Spleen (tissue), 11 donors: ENCODE measurements around the gene ATXN1. TPM values are rescaled to one million over a fixed set of nuclear protein-coding genes. Genes with fewer than 3 reads are reported as not detected.
"Not testable (repeated sequence)": the region's sequence is repeated elsewhere in the genome, so short reads cannot be mapped to it uniquely, and the experiment has no call there.

Experiments used
- DNase-seq: peaks from one replicate; pipeline ENCODE4 v3.0.0-alpha.2; 2020
- H3K27ac ChIP-seq, 8 donors: fragments of 200-600 bp; sonication (generic) in 7 of 8; 1 replicate in 4 of 8; 2 replicates in 4 of 8; pipeline versions ENCODE4 v1.5.0 to v1.8.0; 2016 to 2021; ENCODE audit warnings: inconsistent platforms in 4 of 8, mild to moderate bottlenecking in 4 of 8, moderate library complexity in 1 of 8
- H3K27me3 ChIP-seq, 7 donors: fragments of 200-600 bp; sonication (generic) in 6 of 7; replicated peaks in 1 of 7; 1 replicate in 4 of 7; 2 replicates in 3 of 7; pipeline versions ENCODE4 v1.5.0 to v1.8.0; 2016 to 2021; ENCODE audit warnings: inconsistent platforms in 3 of 7, mild to moderate bottlenecking in 1 of 7
- H3K36me3 ChIP-seq, 6 donors: fragments of 200-600 bp; sonication (generic) in 5 of 6; 1 replicate in 4 of 6; 2 replicates in 2 of 6; pipeline versions ENCODE4 v1.5.0 to v1.8.0; 2016 to 2021; ENCODE audit warnings: inconsistent platforms in 2 of 6
- H3K4me1 ChIP-seq, 6 donors: fragments of 200-600 bp; sonication (generic) in 5 of 6; 1 replicate in 3 of 6; 2 replicates in 3 of 6; pipeline versions ENCODE4 v1.5.0 to v1.8.0; 2016 to 2021; ENCODE audit warnings: inconsistent platforms in 3 of 6
- H3K4me3 ChIP-seq, 8 donors: fragments of 200-600 bp; sonication (generic) in 7 of 8; 1 replicate in 4 of 8; 2 replicates in 4 of 8; pipeline versions ENCODE4 v1.5.0 to v1.8.0; 2016 to 2021; ENCODE audit warnings: inconsistent platforms in 4 of 8, mild to moderate bottlenecking in 4 of 8, moderate library complexity in 2 of 8
- H3K9me3 ChIP-seq, 8 donors: fragments of 200-600 bp; sonication (generic) in 7 of 8; 1 replicate in 4 of 8; 2 replicates in 4 of 8; pipeline versions ENCODE4 v1.5.0 to v1.8.0; 2016 to 2021; ENCODE audit warnings: inconsistent platforms in 4 of 8
- CTCF ChIP-seq, 11 experiments: fragments of 200-600 bp in 7 of 11; fragments of 450-650 bp in 4 of 11; sonication (generic) in 4 of 11; IDR thresholded peaks in 8 of 11; conservative IDR thresholded peaks in 3 of 11; 1 replicate in 7 of 11; 2 replicates in 4 of 11; pipeline versions ENCODE4 v1.4.0 to v1.8.0; 2016 to 2021; ENCODE audit warnings: antibody characterized with exemption in 11 of 11, inconsistent platforms in 4 of 11, mild to moderate bottlenecking in 1 of 11
- POLR2A ChIP-seq, 3 donors: fragments of 450-650 bp; IDR thresholded peaks; one replicate each; pipeline ENCODE4 v1.5.1; 2017; ENCODE audit warnings: antibody characterized with exemption in 3 of 3, mild to moderate bottlenecking in 1 of 3
- POLR2AphosphoS5 ChIP-seq, 3 donors: sonication (generic); formaldehyde crosslinking; IDR thresholded peaks; one replicate each; pipeline ENCODE4 v1.5.1; 2017; ENCODE audit warnings: antibody characterized with exemption in 3 of 3
- WGBS, 5 donors: extraction: QIAGEN DNeasy Blood & Tissue Kit in 3 of 5; methylation state at CpG; one replicate each; pipeline versions ENCODE4 v1.1.5 to v1.1.7; 2013 to 2018; 5-methylcytosine and 5-hydroxymethylcytosine counted together
- intact Hi-C: fragments of 100-400 bp; cut with DNase I; formaldehyde crosslinking; loops from one replicate; pipeline ENCODE4 v1.15.0; 2023; ENCODE audit warnings: low total_unique reads
- polyA plus RNA-seq, 3 donors: library from polyadenylated mRNA; stranded (reverse); fragments of 200-250 nt; gene quantifications; one replicate each; pipeline ENCODE4 v1.2.1, GENCODE V29; 2013
- total RNA-seq, 7 donors: library from RNA; depleted of rRNA in 3 of 7; stranded (reverse); fragments of >200 nt in 3 of 7; fragmentation: NEBNext Ultra II Directional in 4 of 7; extraction: Animal tissue kit (Norgen Biotek cat#: 25700) in 4 of 7; gene quantifications; one replicate each; pipeline versions ENCODE4 v1.1.0 to v1.2.1, GENCODE V29; 2016 to 2021
- donor health status: healthy with polysubstance abuse.
- donor health status: DM: no; HTN: no; CAD: no; lungs with moderate emphysema.
- donor health status: DM: no; HTN: no; CAD: no.
- donor health status: Bipolar disorder and iron deficiency.
- donor health status: healthy.
- donor health status: DM: no; HTN: no; CAD: no.
- donor health status: DM: yes; HTN: yes; CAD: no.

The ATXN1 gene
- total and polyA plus RNA-seq, 10 donors: 3.5 to 123 (median 73.9) TPM

- no peaks in the 10 kb centered on the region for H3K4me1 ChIP-seq
- no peaks in the 10 kb centered on the region for H3K27me3 ChIP-seq
- DNase-seq: no peak
- WGBS, 5 donors: 88 to 100% (median 92%) methylated on average over 1 to 2 of the region's 2 CpGs
- no peaks in the 10 kb centered on the region for H3K9me3 ChIP-seq
- no peak overlapping the region for H3K4me3 ChIP-seq
- no peak overlapping the region for H3K27ac ChIP-seq
- TF ChIP-seq CTCF (IDR thresholded peaks at IDR 0.05 in 8 of 11, conservative IDR thresholded peaks at IDR 0.05 in 3 of 11): no peak
- TF ChIP-seq POLR2A (IDR thresholded peaks at IDR 0.05): no peak
- no peak for TF ChIP-seq POLR2AphosphoS5 (IDR thresholded peaks at IDR 0.05)
- no peaks in the 10 kb centered on the region for H3K36me3 ChIP-seq
- intact Hi-C loops: no loop called here
Observed at GRCh38 chr6:16264785-16265184, 496.5 kb downstream of the ATXN1 start.

- H3K27ac ChIP-seq, H3K9me3 ChIP-seq, H3K36me3 ChIP-seq, intact Hi-C loops, DNase-seq, H3K4me1 ChIP-seq, H3K4me3 ChIP-seq, H3K27me3 ChIP-seq: not testable (repeated sequence)
- WGBS, 5 donors: 84 to 94% (median 87%) methylated on average over 13 of the region's 13 CpGs
Observed at GRCh38 chr6:16263464-16264099, 497.7 kb downstream of the ATXN1 start.

DNA sequence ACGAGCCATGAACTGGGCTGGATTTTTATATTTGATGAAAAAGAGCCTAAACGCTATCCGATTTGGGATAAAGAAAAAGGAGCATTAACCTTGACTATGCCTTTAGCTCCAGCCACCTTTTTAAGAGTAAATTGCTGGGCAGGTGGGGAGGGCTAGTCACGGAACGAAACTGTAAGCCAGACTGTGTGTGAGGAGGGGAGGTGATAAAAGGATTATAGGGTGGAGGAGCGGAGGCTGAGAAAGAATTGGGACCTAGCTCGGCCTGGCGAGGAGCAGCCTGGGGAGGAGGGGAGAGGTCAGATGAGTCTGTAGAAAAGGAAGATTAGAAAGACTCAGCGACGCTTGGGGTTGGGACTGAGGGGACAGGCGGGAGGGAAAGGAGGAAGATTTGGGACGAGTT lies 498.5 kb downstream of the ATXN1 start:
- 85 to 93% (median 93%) methylated on average over 10 to 12 of the region's 12 CpGs for WGBS, 5 donors
- intact Hi-C loops, H3K36me3 ChIP-seq, DNase-seq, H3K4me3 ChIP-seq, H3K9me3 ChIP-seq, H3K27me3 ChIP-seq, H3K4me1 ChIP-seq, H3K27ac ChIP-seq: not testable (repeated sequence)

DNA sequence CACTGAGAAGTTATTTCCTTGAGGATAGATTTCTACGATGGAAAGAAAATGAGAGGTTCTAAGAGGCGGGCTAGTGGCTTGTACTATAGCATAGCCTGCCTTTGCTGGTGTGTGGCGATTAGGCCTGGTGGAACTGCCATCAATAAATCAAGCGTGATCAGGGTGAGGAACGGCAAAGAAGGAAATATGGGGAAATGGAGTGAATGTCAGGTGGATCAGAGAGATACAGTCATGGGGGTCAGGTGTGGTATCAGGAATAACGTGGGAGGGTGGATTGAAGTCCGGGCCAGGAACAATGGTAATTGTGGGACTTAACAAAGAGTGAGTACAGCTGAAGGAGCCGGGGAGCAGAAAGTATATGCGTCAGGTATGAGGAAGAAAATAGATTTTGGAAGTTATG lies 500.7 kb downstream of the ATXN1 start:
- intact Hi-C loops, H3K27me3 ChIP-seq, DNase-seq, H3K27ac ChIP-seq, H3K4me3 ChIP-seq, H3K9me3 ChIP-seq, H3K4me1 ChIP-seq, H3K36me3 ChIP-seq: not testable (repeated sequence)
- 81 to 90% (median 82%) methylated on average over 6 to 9 of the region's 9 CpGs for WGBS, 5 donors

DNA sequence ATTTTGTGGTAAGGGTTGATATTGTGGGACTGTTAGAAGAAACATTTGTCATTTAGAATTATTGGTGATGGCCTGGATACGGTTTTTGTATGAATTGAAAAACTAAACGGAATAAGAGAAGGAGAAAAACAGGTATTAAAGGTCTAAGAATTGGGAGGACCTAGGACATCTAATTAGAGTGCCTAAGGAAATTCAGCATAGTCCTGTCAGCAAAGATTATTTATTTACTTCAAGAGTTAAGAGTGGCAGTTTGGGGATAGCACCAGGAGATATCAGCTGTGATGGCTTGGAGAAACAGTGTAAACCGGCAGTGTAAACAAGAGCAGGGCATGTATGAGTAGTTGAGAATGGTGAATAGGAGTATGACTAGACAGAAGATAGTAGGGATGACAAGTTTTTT lies 501.7 kb downstream of the ATXN1 start:
- H3K27me3 ChIP-seq, DNase-seq, intact Hi-C loops, H3K9me3 ChIP-seq, H3K36me3 ChIP-seq, H3K4me3 ChIP-seq, H3K27ac ChIP-seq, H3K4me1 ChIP-seq: not testable (repeated sequence)
- WGBS, 5 donors: 85 to 93% (median 90%) methylated on average over 2 of the region's 3 CpGs

DNA sequence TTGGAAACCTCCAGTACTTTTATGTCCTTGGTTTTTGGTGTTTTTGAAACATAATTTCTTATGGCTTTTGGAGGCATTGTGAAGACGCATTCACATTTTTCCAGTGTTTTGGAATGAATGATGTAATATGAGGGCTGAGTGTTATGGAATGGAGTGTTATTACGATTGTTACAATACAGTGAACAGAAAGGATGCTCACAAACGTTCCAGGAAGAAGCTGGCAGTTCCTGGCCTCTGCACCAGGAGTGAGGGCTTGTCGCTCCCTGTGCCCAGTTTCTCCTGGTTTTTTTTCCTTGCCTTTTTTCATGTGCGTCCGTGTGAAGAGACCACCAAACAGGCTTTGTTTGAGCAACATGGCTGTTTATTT lies 502.6 kb downstream of the ATXN1 start:
- no peak overlapping the region for H3K4me3 ChIP-seq
- TF ChIP-seq POLR2AphosphoS5 (IDR thresholded peaks at IDR 0.05) (no peak), POLR2A (IDR thresholded peaks at IDR 0.05) (no peak), CTCF (IDR thresholded peaks at IDR 0.05 in 8 of 11, conservative IDR thresholded peaks at IDR 0.05 in 3 of 11) (no peak)
- H3K27me3 ChIP-seq: no peaks in the 10 kb centered on the region
- peaks cover 0 to 9% (median 0%) of the 10 kb centered on the region in 6 donors for H3K36me3 ChIP-seq
- peaks cover 0 to 5% (median 0%) of the 10 kb centered on the region in 6 donors for H3K4me1 ChIP-seq
- no peak overlapping the region for H3K27ac ChIP-seq
- WGBS, 5 donors: 78 to 88% (median 83%) methylated on average over 6 of the region's 6 CpGs
- intact Hi-C loops: no loop called here
- no peak for DNase-seq
- no peaks in the 10 kb centered on the region for H3K9me3 ChIP-seq
